GM21423 (cell line): ENCODE data around the gene MMP13.
A peak's percentile ranks its signal among the peaks of the same experiment; 100 is the strongest.
"Not testable (repeated sequence)": the region's sequence is repeated elsewhere in the genome, so short reads cannot be mapped to it uniquely, and the experiment has no call there.

Source experiments
- ATAC-seq: cut with Tn5 transposase; IDR thresholded peaks from one replicate; pipeline ENCODE4 v1.9.1; 2021; ENCODE audit warnings: mild to moderate bottlenecking, moderate library complexity; ENCODE audit not compliant: unreplicated experiment

The MMP13 gene

DNA sequence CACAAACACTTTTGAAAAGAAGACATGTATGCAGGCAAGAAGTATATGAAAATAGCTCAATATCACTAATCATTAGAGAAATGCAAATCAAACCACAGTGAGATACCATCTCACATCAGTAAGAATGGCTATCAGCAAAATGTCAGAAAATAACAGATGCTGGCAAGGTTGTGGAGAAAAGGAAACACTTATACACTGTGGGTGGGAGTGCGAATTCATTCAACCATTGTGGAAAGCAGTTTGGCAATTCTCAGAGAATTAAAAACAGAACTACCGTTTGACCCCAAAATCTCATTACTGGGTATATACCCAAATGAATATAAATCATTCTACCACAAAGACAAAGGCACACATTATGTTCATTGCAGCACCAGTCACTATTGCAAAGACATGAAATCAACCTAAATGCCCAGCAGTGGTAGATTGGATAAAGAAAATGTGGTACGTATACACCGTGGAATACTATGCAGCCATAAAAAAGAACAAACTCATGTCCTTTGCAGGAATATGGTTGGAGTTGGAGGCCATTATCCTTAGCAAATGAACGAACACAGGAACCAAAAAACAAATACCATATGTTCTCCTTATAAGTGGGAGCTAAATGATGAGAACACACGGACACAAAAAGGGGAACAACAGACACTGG, 18.5 kb downstream of the MMP13 start:
- no peak for ATAC-seq

DNA sequence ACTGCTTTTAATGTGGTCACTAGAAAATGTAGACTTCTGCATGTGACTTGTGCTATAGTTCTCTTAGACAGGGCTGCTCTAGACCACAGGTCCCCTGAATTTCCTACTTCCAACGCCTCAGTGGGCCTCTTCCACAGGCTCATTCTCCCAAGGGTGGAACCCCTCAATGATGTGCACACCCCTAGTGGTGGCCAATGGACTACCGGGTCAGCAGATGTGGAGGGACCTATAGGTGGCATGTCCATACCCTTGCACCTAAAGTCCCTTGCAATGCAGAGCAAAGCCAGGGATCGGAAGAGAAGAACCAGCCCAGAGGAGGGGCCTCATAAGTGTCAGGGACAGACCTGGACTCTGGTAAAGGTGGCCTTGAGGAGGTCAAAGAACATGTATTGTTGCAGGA, 20.0 kb downstream of the MMP13 start:
- ATAC-seq, result no peak

DNA sequence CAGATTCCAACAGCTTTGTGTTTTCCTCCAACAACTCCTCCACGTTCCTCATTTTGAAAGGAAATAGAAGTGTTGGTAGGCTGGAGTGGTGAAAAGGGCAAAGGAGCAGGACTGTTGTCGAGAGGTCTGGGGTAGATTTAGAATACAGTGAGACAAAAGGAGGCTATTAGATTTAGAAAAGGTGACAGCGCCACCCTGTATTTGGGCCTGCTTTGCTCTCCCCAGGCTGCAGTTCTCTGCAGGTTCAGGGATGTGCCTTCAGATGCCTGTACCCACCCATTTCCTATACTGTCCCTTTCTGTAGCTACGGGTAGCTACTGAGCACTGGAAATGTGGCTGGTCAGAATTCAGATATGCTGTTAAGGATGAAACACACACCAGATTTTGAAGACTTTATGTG, 20.8 kb downstream of the MMP13 start:
- no peak for ATAC-seq

DNA sequence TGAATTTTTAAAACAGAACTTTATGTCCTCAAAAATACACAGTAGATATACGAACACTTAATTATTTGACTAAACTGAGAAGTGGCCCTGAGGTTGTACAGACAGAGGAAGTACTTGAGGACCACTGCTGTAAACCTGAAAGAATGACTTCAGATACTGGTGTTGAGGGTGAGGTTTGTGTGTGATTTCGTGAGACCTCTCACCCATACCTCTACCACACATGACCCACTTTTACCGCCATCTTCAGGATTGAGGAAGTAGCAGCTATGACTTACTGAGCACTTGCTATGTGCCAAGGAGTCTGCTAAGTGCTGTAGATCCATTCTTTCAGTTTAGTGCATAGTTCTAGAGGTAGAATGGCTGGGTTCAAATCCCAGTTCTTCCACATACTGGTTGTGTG, 21.9 kb downstream of the MMP13 start:
- peak; percentile 65 for ATAC-seq

DNA sequence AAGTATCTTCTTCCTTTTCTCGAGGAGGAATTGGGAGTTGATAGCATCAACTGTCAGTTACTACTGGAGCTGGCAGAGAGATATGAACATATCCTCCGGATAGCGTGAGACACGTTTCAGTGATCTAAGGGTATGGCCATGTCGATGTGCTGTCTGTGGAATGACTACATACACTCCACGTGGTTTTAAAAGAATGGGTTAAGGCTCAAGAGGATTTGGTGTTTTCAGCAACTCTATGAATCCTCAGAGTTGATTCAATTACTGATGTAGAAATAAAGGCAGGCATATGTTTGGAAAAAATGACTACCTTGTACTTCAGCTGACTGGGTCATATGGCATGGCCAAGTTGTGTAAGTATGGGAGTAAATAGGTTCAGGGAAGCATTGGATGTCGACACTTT, 22.9 kb downstream of the MMP13 start:
- ATAC-seq, result no peak

DNA sequence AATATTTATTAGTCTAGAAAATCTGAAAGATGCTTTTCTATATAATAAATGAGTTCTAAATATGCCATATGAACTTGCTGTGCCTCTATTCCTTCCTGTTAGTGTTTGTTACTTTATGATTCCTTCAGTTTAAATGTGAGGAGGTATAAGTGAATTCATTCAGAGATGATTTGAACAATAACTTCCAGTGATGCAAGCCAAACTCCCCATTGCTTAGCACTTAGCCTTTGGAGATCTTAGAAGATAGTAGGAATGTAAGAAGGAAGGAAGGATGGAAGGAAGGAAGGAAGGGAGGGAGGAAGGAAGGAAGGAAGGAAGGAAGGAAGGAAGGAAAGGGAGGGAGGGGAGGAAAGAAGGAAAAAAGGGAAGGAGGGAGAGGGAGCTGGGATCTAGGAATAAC, 25.1 kb downstream of the MMP13 start:
- no peak for ATAC-seq

DNA sequence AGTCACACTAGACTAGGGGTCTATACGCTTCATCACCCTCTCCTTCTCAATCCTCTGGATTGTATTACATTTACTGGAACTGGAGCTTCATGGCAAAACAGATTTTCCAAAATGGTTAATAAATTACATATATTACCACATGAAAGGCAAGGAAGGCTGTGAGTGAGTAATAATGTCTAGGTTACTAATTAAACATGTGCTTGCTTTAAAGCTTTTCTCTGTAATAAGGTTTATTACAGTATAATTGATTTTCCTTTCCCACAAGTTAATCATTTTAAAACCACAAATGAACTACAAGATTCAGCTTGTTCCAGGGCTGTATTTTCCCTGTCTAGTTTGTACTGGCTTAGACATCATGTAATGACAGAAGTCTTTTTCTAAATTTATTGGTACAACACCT, 25.6 kb downstream of the MMP13 start:
- no peak for ATAC-seq

DNA sequence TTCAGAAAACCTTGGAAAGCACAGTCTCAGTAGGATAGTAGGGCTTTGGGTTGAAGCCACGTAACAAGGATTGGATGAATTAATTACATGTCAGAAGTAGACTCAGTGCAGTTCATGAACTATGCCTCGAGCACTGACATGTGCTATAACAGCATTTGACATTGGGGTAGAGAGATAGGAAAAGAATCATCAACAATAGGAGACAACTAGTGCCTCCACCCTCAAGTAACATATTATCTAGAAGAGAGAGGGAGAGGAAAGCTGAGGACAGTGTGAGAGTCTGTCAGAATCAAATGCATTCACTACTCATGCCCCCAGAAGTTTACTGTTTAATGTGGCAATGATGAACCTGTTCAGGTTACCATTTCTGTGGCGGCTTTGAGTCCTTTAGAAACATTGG, 26.4 kb downstream of the MMP13 start:
- no peak for ATAC-seq

DNA sequence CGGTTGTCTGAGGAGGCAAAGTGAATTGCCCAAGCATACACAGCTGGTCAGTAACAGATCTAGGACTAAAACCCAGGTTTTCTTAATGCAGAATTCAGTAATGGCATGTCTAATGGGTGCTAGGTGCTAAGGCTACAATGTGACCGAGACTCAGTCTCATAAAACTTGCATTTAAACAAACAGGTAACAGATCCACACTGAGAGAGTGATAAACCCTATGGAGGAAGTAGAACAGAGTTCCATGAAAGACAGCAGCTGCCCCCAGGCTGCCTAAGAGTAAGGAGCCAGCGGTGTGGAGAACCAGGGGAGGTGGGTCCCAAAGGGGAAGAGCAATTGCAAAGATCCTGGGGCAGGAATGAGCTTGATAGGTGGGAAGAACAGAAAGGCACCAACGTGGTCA, 27.3 kb downstream of the MMP13 start:
- no peak for ATAC-seq

DNA sequence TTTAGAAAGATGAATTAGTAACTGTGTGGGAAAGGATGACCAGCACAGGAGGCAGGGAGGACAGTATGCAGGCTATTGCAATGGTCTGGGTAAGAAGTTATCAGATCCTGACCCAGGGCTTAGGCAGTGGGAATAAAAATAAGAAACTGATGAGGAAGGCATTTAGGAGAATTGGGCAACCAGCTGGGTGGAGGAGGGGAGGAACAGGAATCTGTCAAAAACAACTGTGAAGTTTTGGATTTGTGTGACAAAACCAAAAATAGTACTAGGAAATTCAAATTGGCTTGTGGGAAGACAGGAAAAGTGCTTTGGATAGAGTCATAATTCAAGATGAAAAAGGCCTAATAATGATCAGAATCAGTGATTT, 27.9 kb downstream of the MMP13 start:
- no peak for ATAC-seq

DNA sequence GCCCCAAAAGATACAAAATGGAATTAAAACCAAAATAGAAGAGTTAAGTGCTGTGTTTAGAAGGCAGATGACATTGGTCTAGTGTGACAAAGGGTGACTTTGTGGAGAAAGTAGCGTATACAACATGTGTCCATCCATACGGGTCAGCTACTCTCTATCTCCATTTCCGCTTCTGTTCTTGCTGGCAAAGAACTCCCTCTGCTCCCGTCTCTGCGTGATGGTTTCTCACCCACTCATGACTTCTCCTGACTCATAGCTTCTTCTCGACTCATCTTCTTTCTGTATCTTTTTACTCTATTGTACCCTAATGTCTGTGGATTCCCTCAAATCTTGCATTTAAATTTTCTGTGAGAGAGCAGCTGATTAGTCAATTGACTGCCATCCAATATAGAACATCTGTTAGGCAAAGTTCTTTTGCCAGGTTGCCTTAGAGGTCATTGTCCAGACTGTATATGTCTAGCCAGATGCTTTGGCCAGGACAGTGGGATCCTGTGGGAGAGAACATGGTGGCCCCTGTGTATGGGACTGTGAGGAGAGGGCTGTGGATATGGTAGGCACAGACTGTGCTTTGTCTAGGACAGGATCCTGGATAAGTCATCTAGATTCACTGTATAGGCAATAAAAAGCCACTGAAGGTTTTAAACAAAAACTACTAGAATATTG, 28.4 kb downstream of the MMP13 start:
- ATAC-seq, result no peak

DNA sequence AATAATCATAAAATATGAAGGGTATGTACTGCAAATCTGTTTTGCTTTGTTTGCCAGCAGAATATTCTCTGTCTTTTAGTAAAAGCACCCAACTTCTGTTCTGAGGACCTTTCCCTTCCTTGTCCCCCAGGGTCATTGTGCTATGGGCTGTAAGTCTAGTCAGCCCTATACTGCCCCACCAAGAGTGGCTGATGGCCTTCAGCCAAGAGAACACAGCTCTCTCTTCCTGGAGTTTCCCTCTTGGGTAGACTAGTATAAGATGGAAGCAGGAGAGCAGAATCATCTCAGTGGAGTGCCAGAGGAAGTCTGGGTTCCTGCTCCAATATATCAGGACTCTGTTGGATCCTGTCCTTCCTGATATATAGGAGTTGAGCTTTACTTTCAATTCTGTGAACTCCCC, 29.0 kb downstream of the MMP13 start:
- no peak for ATAC-seq

DNA sequence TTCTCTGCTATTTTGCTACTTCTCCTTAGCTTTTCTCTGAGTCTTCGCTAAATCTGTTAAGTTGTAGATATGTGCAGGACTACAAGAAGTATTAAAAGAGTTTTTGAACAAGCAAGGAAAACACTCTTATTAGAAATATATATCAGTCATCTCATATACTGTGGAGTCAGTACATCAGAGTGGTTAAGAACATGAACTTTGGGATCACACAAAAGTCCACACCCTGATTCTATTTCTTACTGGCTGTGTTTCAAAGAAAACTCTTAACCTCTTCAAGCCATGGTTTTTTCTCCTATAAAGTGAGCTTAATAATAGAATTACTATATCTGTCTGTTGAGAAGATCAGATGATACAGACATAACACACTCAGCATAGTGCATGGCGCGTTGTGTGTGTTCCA, 29.5 kb downstream of the MMP13 start:
- ATAC-seq, result no peak

DNA sequence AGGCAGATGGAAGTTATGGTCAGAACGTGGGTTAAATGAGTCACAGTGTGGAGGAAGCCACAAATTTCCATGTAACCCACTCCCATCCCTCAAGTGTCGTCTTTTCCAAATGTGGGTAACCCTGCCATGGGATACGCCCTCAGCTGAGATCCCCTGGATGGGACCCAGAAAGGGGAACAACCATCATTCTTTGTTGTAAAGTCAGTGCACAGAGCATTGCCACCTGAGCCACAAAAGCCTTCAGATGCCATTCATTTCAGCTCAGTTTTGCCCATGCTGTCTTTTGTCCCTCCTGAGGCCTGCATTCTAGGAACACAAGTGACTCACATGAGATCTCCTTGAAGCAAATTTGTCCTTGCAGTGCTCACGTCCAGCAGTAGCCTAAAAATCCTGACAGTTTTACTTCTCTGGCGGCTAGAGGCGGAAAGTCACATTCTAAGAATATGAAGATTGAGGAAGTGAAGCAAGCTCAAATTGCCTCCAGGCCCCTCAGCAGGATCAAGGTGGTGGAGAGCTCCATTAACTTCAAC, 30.6 kb downstream of the MMP13 start:
- no peak for ATAC-seq

DNA sequence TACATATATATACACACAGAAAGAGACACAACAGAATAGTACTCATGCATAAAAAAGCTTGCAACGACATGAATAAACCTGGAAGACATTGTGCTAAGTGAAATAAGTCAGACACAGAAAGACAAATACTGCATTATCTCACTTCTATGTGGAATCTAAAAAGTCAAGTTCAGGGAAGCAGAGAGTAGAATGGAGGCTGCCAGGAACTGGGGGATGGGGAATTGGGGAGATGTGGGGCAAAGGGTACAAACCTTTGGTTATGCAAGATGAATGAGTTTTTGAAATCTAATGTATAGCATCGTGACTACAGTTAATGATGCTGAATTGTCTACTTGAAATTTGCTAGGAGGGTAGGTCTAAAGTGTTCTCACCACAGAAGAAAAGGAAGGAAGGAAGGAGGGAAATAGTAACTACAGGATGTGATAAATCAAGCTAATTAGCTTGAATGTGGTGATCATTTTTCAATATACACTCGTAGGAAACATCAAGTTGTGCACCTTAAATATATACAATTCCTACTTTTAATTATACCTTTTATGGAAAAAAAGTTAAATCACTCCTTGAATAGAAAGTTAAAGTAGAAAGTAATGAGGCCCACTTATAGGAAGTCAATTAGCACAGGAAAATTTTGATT, 33.8 kb downstream of the MMP13 start:
- ATAC-seq, result no peak

DNA sequence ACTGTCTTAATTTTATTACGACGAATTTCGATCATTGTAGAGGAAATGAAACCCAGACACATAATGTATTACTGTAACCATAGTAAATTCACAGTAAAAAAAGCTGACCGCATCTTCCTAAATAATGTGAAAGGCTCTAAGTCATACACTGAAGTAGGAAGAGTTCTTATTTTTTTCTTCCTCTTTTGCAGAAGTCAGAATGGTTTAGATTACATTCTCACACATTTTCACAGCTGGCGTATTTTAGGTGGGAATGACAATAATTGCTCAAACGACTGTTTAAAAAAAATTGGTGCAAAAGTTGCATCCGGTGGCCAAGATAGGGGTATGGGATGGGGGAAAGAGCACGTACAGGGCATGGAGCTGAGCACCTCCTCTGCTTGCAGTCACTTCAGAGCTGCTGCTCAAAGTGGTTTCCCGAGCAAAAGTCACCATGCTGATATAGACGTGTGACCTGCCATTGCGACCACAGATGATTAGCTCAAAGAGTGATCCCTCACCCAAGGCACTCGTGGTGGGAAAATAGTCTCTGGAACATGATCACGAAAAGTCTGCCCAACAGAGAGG, 35.3 kb downstream of the MMP13 start:
- ATAC-seq, result peak; percentile 93

DNA sequence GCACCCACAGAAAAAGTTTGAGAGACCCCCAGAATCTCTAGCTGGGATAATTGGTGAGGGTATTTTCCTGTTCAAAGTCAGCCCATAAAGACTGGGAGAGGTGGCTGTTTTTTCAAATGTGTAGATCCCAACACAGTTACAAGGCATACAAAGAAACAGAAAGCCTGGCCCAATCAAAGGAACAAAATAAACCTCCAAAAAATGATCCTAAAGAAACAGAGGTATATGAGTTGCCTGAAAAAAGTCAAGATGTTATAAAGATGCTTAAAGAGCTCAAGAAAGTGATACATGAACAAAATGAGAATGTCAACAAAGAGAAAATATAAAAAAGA, 40.5 kb downstream of the MMP13 start:
- no peak for ATAC-seq

DNA sequence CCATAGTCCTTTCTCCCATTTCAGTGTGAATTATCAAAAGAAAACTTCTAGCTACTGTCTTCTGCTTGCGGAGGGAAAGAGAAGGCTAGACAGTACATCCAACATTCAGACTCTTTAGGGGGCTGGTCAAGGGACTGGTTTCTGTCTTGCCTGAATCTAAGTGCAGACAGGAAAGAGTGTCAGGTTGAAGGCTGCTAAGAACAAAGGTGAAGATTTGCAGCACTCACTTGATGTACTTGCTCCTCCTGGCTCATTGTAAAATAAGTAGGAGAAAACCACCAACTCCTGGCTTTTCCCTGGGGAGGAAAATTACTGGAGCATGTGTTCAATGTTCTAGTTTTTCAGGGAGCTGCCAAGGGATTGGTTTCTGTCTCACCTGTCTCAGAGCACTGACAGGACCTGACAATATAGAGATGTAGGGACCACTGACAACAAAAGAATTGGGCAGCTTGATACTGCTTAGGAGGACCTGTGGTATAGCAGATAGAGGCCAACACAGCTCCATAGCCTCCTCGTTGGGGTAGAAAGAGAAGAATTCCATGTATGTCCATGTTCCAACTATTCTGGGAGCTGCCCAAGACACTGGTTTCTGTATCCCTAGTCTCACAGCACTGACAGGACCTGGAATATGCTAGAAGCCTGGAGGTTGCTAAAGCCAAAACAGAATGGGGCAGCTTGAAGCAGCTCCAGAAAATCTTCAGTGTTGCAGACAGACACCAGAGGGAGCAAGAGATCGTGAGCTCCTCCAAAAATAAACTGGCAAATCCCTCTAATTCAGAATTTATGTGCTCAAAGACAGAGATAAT, 41.1 kb downstream of the MMP13 start:
- ATAC-seq, result no peak

DNA sequence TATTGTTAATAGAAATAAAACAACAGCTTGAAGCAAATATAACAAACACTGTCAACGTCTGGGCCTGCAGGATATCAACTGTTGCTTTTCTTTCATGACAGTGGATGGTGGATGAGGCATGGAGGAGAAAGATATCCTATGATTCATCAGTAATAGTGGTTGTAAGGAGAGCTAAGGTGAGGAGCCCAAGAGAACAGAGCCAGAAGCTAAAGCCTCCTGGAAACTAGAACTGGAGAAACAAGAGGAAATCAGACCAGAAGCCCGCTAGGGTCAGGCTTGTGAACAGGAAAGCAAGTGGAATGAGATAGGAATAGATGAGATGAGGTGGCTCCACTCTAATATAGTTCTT, 43.1 kb downstream of the MMP13 start:
- ATAC-seq, result no peak

DNA sequence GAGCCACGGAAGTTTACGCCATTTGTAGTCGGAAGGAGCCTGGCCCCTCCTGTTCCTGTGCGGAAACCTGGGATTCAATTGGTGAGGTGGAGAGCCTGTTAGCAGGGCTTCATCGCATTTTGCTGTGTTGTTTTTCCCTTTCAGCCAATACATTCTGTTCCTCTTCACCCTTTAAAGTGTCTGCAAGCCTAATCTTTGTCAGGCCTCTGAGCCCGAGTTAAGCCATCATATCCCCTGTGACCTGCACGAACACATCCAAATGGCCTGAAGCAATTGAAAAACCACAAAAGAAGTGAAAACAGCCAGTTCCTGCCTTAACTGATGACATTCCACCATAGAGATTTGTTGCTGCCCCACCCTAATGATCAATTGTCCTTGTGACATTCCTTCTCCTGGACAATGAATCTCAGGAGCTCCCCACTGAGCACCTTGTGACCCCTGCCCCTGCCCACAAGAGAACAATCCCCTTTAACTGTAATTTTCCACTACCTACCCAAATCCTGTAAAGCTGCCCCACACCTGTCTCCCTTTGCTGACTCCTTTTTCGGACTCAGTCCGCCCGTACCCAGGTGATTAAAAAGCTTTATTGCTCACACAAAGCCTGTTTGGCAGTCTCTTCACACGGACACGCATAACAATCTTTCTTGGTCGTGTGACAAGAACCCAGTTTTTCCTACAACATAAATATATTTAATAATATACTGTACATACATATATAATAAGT, 43.6 kb downstream of the MMP13 start:
- no peak for ATAC-seq

DNA sequence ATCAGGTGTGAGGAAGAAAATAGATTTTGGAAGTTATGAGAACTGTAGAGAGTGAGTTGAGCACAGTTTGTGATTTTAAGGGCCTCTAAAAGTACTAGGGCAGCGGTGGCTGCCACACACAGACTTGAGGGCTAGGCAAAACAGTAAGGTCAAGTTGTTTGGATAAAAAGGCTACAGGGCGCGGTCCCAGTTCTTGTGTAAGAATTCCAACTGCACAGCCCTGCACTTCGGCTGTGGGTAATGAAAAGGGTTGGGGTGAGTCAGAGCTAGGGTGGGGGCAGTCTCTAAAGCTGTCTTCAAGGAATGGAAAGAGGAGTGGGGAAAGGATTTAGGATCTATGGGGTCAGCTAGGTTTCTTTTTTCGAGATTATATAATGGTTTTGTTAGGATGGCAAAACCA, 49.7 kb downstream of the MMP13 start:
- ATAC-seq, result not testable (repeated sequence)
